ENCODE measurements around the gene NACC2.

DNA sequence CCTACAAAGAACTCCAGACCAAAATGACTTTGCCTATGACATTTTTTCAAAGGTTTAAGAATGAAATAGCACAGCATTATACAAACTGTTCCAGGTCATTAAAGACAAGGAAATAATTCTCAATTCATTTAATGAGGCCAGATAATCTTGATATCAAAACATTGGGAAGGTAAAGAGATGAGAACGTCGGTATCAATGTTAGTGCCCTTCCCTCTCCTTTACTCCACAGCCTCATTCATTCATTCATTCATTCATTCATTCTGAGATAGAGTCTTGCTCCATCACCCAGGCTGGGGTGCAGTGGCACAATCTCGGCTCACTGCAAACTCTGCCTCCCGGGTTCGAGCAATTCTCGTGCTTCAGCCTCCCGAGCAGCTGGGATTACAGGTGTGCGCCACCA is 64.0 kb downstream of the NACC2 start:
- TF ChIP-seq POLR2A (IDR thresholded peaks at IDR 0.05) = no peak
- TF ChIP-seq, protein P1, sequence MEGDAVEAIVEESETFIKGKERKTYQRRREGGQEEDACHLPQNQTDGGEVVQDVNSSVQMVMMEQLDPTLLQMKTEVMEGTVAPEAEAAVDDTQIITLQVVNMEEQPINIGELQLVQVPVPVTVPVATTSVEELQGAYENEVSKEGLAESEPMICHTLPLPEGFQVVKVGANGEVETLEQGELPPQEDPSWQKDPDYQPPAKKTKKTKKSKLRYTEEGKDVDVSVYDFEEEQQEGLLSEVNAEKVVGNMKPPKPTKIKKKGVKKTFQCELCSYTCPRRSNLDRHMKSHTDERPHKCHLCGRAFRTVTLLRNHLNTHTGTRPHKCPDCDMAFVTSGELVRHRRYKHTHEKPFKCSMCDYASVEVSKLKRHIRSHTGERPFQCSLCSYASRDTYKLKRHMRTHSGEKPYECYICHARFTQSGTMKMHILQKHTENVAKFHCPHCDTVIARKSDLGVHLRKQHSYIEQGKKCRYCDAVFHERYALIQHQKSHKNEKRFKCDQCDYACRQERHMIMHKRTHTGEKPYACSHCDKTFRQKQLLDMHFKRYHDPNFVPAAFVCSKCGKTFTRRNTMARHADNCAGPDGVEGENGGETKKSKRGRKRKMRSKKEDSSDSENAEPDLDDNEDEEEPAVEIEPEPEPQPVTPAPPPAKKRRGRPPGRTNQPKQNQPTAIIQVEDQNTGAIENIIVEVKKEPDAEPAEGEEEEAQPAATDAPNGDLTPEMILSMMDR (IDR thresholded peaks at IDR 0.05) = no peak
- no peak for TF ChIP-seq EP300 (IDR thresholded peaks at IDR 0.05)
